Eye (tissue), 1 donor: Measurements from ENCODE around the gene GNS.

Experiments
- DNase-seq: peaks from one replicate; pipeline ENCODE4 v3.0.0-alpha.2; 2015

Gene GNS

GRCh38 chr12:64733857-64734256, 25.3 kb downstream of the GNS start:
- DNase-seq, result no peak

GRCh38 chr12:64731683-64732082, 27.5 kb downstream of the GNS start:
- no peak for DNase-seq

- peak; percentile 21 for DNase-seq
These were observed 28.6 kb downstream of the GNS start for GRCh38 chr12:64730588-64730969.

GRCh38 chr12:64729909-64730587, 29.2 kb downstream of the GNS start:
- no peak for DNase-seq

- no peak for DNase-seq
These were observed 34.9 kb downstream of the GNS start for GRCh38 chr12:64724201-64724745.

- no peak for DNase-seq
These were observed 35.6 kb downstream of the GNS start for GRCh38 chr12:64723630-64724029.

GRCh38 chr12:64722835-64723234, 36.4 kb downstream of the GNS start:
- no peak for DNase-seq

GRCh38 chr12:64720884-64721283, 38.3 kb downstream of the GNS start:
- no peak for DNase-seq

GRCh38 chr12:64718649-64719048, 40.6 kb downstream of the GNS start:
- DNase-seq, result no peak

- no peak for DNase-seq
These were observed 42.3 kb downstream of the GNS start for GRCh38 chr12:64716839-64717455.

GRCh38 chr12:64716371-64716770, 42.8 kb downstream of the GNS start:
- no peak for DNase-seq

- DNase-seq, result no peak
These were observed 44.6 kb downstream of the GNS start for GRCh38 chr12:64714551-64714968.

- DNase-seq, result no peak
These were observed 45.8 kb downstream of the GNS start for GRCh38 chr12:64713376-64713775.

GRCh38 chr12:64709429-64709828, 49.8 kb downstream of the GNS start:
- DNase-seq, result no peak

- DNase-seq, result no peak
These were observed 51.3 kb downstream of the GNS start for GRCh38 chr12:64707926-64708325.

GRCh38 chr12:64707362-64707761, 51.8 kb downstream of the GNS start:
- no peak for DNase-seq

GRCh38 chr12:64706857-64707256, 52.3 kb downstream of the GNS start:
- DNase-seq, result peak; percentile 46

- DNase-seq, result no peak
These were observed 52.9 kb downstream of the GNS start for GRCh38 chr12:64706306-64706705.

- no peak for DNase-seq
These were observed 57.9 kb downstream of the GNS start for GRCh38 chr12:64701283-64701682.

- no peak for DNase-seq
These were observed 58.7 kb downstream of the GNS start for GRCh38 chr12:64700532-64700931.

GRCh38 chr12:64699504-64700115, 59.6 kb downstream of the GNS start:
- DNase-seq, result no peak

GRCh38 chr12:64696080-64696741, 63.0 kb downstream of the GNS start:
- peak; percentile 64 for DNase-seq

- no peak for DNase-seq
These were observed 63.7 kb downstream of the GNS start for GRCh38 chr12:64695550-64695949.
